Stimulated activated CD8-positive, alpha-beta memory T cell treated with anti-CD3 and anti-CD28 coated beads, Interleukin-4, amount 100 ng/mL, for 24 hours (primary cell): ENCODE results near the gene SUDS3.

Source experiments
- DNase-seq: peaks from one replicate; pipeline ENCODE4 v3.0.0-alpha.2; 2020; ENCODE audit warnings: low read depth

SUDS3 gene

DNA sequence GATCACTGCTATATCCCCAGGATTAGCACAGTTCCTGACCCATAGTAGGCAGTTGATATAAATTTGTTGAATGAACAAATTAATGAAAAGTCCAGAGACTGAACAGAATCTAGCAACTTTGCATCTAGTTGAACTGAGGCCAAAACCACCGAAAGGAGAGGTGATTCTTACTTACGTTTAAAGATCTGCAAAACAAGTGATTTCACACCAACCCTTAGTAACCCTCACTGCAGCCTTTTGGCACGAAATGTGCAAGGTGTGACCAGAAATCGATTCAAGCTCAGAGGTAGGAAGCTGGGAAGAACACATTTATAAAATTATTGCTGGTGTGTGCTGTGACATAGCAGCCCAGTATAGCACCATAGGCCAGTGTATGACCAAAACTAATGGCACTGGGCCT lies 70.8 kb downstream of the SUDS3 start:
- DNase-seq: no peak

DNA sequence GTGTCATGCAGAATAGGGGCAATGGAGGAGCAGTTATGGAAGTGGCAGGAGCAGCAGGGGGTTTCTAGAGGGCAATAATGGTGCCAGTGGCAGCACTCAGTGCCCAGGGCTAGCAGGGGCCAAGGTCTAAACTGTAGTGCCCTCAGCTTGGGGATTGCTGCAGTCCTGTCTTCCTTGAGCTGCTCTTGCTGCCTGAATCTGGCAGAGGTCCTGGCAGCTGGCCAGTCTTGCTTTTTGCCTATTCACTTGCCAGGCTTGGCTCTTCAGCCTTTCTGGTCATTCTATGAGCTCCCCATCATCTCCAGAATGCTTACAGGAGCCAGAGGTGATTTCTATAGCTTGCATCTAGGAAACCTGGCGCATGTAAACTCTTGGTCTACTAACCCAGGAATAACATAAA lies 72.0 kb downstream of the SUDS3 start:
- DNase-seq: no peak

DNA sequence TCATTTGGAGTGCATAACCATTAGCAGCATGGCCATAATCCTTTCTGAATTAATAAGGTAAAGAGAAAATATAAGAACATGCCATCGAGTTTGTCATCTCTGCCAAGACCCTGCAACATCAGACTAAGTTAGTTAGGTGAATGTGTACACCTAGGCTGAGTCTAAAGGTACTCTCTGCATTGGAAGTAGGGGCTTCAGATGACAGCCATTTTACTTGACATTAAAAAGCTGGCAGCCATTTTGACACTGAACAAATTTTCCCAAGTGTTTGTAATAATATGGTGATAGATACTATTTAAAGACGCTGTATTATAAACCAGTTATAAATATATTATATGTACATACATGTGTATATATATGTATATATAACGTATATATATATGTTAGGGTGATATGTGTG lies 79.0 kb downstream of the SUDS3 start:
- no peak for DNase-seq

DNA sequence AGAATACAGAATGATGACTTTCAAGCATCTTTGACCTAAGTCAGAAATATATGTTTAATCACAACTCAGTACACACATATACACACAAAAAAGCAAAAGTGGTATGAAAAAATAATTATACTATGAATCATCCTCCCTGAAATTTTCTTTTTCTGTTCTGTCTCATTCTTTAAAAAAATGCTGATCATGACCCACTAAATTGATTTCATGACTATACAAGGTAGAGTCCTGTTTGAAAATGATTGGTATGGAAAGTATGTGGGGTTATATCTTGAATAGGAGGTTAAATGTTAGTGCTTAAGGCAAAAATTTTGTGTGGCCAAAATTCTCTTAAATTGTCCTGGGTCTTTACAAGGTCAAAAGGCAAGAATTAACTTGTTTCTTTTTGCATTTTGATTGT lies 80.4 kb downstream of the SUDS3 start:
- no peak for DNase-seq

- DNase-seq: no peak
Measured at GRCh38 chr12:118459110-118459509, 82.8 kb downstream of the SUDS3 start.

DNA sequence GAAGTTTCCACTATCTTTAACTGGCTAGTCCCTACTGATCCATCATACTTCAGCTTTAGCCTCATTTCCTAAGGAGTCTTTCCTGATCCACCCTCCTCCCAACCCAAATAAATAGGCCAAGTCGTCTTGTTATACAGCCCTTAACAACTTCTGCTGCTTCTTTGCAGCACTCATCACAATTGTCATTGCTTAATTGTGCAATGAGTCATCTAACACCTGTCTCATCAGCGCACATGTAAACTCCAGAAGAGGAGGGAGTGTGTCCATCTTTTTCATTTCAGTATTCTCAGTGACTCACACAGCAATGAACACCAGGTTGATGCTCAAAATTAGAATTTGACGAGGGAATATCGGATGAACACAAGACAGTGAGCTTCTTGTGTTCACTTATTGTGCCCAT lies 87.3 kb downstream of the SUDS3 start:
- DNase-seq: no peak

DNA sequence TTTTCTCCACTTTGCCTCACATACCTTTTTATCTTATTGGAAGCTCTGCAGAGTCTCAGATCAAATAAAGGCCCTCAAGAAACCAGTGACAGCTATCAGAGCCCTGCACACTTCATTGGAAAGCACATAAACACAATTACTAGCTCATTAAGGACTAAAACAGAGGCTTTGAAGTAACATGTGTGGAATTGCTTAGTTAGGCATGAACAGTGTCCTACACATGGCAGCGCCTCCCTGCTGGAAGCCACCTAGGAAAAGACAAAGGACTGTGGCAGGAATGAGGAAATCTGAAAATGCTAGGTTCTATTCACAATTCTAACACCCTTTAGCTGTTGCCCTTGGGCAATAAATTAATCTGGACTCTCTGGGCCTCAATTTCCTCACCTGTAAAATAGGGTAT lies 89.4 kb downstream of the SUDS3 start:
- no peak for DNase-seq
